HepG2 (cell line): ENCODE measurements around the gene HCFC2. TPM values are rescaled to one million over a fixed set of nuclear protein-coding genes. Genes with fewer than 3 reads are reported as not detected.

Experiments
- AKAP8 ChIP-seq: sonication (generic); formaldehyde crosslinking; IDR thresholded peaks from 2 replicates; pipeline ENCODE4 v1.5.1; 2020; ENCODE audit warnings: mild to moderate bottlenecking, missing genetic modification reagents
- FOXA3 ChIP-seq: IDR thresholded peaks from 2 replicates; pipeline ENCODE4 v1.6.1; 2016; ENCODE audit warnings: missing genetic modification reagents, missing compliant biosample characterization
- HDAC2 ChIP-seq: sonication (generic); formaldehyde crosslinking; IDR thresholded peaks from 2 replicates; pipeline ENCODE4 v1.4.0; 2020; ENCODE audit warnings: missing genetic modification reagents
- HDAC6 ChIP-seq: fragments of 200-600 bp; sonication (generic); IDR thresholded peaks from 2 replicates; pipeline ENCODE4 v1.7.0; 2017; ENCODE audit warnings: mild to moderate bottlenecking, antibody characterized with exemption, low read length, low read depth
- HNRNPUL1 ChIP-seq: fragments of 200-400 bp; formaldehyde crosslinking; IDR thresholded peaks from 2 replicates; pipeline ENCODE4 v1.6.1; 2017; ENCODE audit warnings: low read depth, mild to moderate bottlenecking, low read length, moderate library complexity
- HOXA3 ChIP-seq: sonication (generic); formaldehyde crosslinking; IDR thresholded peaks from 2 replicates; pipeline ENCODE4 v1.5.0; 2020; ENCODE audit warnings: missing genetic modification reagents
- LCORL ChIP-seq, 2 experiments: fragments of 450-650 bp in 1 of 2; sonication (generic) in 1 of 2; formaldehyde crosslinking in 1 of 2; IDR thresholded peaks; 2 replicates each; pipeline versions ENCODE4 v1.5.0 to v1.6.1; 2017 to 2020; ENCODE audit warnings: antibody characterized with exemption in 1 of 2, missing genetic modification reagents in 1 of 2
- MTA1 ChIP-seq: sonication (generic); formaldehyde crosslinking; IDR thresholded peaks from 2 replicates; pipeline ENCODE4 v1.4.0; 2020; ENCODE audit warnings: missing genetic modification reagents, mild to moderate bottlenecking, borderline replicate concordance
- NR2C2 ChIP-seq: sonication (generic); formaldehyde crosslinking; IDR thresholded peaks from 2 replicates; pipeline ENCODE4 v1.4.0; 2020; ENCODE audit warnings: missing genetic modification reagents, mild to moderate bottlenecking, moderate library complexity, borderline replicate concordance
- POLR2G ChIP-seq: fragments of 200-400 bp; formaldehyde crosslinking; IDR thresholded peaks from 2 replicates; pipeline ENCODE4 v1.6.1; 2018; ENCODE audit warnings: mild to moderate bottlenecking, low read depth, low read length, moderate library complexity
- TRIM24 ChIP-seq: sonication (generic); formaldehyde crosslinking; IDR thresholded peaks from 2 replicates; pipeline ENCODE4 v1.8.0; 2022; ENCODE audit warnings: mild to moderate bottlenecking, missing genetic modification reagents
- U2AF2 ChIP-seq: fragments of 200-400 bp; formaldehyde crosslinking; IDR thresholded peaks from 2 replicates; pipeline ENCODE4 v1.6.1; 2017; ENCODE audit warnings: low read depth, mild to moderate bottlenecking, low read length
- ZC3H4 ChIP-seq: sonication (generic); formaldehyde crosslinking; IDR thresholded peaks from 2 replicates; pipeline ENCODE4 v1.4.0; 2020; ENCODE audit warnings: missing genetic modification reagents, borderline replicate concordance
- ZNF256 ChIP-seq: sonication (generic); formaldehyde crosslinking; conservative IDR thresholded peaks from 2 replicates; pipeline ENCODE4 v1.4.0; 2020; ENCODE audit warnings: missing genetic modification reagents
- ZNF329 ChIP-seq: sonication (generic); formaldehyde crosslinking; IDR thresholded peaks from 2 replicates; pipeline ENCODE4 v1.9.0; 2021; ENCODE audit warnings: low read depth, mild to moderate bottlenecking, missing genetic modification reagents
- ZNF678 ChIP-seq: sonication (generic); formaldehyde crosslinking; IDR thresholded peaks from 2 replicates; pipeline ENCODE4 v1.4.0; 2020; ENCODE audit warnings: mild to moderate bottlenecking, missing genetic modification reagents
- ZNF7 ChIP-seq: IDR thresholded peaks from 2 replicates; pipeline ENCODE4 v1.6.1; 2016; ENCODE audit warnings: missing biosample characterization, missing genetic modification reagents
- ZNF746 ChIP-seq: sonication (generic); formaldehyde crosslinking; IDR thresholded peaks from 2 replicates; pipeline ENCODE4 v1.8.0; 2022; ENCODE audit warnings: mild to moderate bottlenecking, missing genetic modification reagents
- ZNF780A ChIP-seq: sonication (generic); formaldehyde crosslinking; IDR thresholded peaks from 2 replicates; pipeline ENCODE4 v1.8.0; 2022; ENCODE audit warnings: mild to moderate bottlenecking, missing genetic modification reagents, moderate library complexity
- polyA plus RNA-seq, 8 experiments: library from polyadenylated mRNA; depleted of rRNA in 3 of 8; stranded (reverse) in 7 of 8; unstranded in 1 of 8; fragments of >200 nt; fragmentation: Illumina TruSeq in 4 of 8; extraction: Trizol in 4 of 8; gene quantifications; 2 replicates each; pipeline versions ENCODE4 v1.2.1 to v1.2.3, GENCODE V29; 2011 to 2016; ENCODE audit warnings: low read depth in 4 of 8, missing spikeins in 1 of 8, mixed read lengths in 1 of 8; ENCODE audit not compliant: insufficient read depth in 1 of 8
- total RNA-seq, 5 experiments: library from RNA; depleted of rRNA; stranded (reverse); fragments of >200 nt; fragmentation: Illumina TruSeq; extraction: Trizol; gene quantifications; 2 replicates each; pipeline ENCODE4 v1.2.3, GENCODE V29; 2016; ENCODE audit warnings: low read depth in 1 of 5
- TF ChIP-seq, protein P1 (sequence below), 2 experiments: IDR thresholded peaks; 2 replicates each; pipeline ENCODE4 v1.6.1; 2011 to 2012; ENCODE audit warnings: low read length in 2 of 2, borderline replicate concordance in 1 of 2, low read depth in 1 of 2, mild to moderate bottlenecking in 1 of 2, moderate library complexity in 1 of 2
- TF ChIP-seq, protein P2 (sequence below): IDR thresholded peaks from 2 replicates; pipeline ENCODE4 v1.6.1; 2016; ENCODE audit warnings: control low read depth
- TF ChIP-seq, protein P3 (sequence below): sonication (generic); formaldehyde crosslinking; IDR thresholded peaks from 2 replicates; pipeline ENCODE4 v1.4.0; 2020; ENCODE audit warnings: mild to moderate bottlenecking, missing genetic modification reagents
- TF ChIP-seq, protein P4 (sequence below): IDR thresholded peaks from 2 replicates; pipeline ENCODE4 v1.6.1; 2016; ENCODE audit warnings: low read depth, control low read depth

HCFC2 gene
- total and polyA plus RNA-seq, 2 of the 13 experiments (the other 11 are each of a cell fraction or from before 2014, with no cell fraction given): 3.7 to 4.9 TPM

DNA sequence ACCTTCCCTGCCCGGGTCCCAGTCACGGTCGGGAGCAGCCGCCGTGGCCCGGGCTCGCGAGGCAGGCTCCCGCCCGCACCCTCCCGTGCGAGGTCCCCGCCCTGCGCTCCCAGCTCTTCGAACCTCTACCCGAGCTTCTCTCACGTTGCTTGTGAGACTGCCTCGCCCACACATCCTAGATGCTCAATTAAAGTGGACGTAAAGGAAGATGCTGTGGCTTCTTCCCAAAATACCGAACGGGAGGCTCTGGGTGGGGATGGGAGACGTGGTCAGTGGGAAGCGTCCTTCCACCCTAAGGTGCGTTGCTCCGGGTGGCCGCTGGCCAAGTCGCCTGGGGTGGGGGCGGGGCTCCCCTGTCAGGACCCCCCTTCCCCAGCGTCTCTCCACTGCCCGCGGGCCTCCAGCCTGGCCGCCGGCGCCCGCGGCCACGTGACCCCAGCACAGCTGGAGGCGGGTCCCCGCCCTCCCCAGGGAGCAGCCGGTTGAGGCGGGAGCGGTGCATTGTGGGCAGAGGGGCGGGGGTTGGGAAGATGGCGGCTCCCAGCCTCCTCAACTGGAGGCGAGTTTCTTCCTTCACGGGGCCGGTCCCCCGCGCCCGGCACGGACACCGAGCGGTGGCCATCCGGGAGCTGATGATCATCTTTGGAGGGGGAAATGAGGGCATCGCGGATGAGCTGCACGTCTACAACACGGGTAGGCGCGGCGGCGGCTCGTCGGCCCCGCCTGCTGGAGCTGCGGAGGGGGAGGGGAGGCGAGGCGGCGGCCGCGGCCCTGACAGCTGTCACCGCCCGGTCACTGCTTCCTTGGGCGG lies at the start of gene HCFC2 (continued):
- TF ChIP-seq, protein P1, sequence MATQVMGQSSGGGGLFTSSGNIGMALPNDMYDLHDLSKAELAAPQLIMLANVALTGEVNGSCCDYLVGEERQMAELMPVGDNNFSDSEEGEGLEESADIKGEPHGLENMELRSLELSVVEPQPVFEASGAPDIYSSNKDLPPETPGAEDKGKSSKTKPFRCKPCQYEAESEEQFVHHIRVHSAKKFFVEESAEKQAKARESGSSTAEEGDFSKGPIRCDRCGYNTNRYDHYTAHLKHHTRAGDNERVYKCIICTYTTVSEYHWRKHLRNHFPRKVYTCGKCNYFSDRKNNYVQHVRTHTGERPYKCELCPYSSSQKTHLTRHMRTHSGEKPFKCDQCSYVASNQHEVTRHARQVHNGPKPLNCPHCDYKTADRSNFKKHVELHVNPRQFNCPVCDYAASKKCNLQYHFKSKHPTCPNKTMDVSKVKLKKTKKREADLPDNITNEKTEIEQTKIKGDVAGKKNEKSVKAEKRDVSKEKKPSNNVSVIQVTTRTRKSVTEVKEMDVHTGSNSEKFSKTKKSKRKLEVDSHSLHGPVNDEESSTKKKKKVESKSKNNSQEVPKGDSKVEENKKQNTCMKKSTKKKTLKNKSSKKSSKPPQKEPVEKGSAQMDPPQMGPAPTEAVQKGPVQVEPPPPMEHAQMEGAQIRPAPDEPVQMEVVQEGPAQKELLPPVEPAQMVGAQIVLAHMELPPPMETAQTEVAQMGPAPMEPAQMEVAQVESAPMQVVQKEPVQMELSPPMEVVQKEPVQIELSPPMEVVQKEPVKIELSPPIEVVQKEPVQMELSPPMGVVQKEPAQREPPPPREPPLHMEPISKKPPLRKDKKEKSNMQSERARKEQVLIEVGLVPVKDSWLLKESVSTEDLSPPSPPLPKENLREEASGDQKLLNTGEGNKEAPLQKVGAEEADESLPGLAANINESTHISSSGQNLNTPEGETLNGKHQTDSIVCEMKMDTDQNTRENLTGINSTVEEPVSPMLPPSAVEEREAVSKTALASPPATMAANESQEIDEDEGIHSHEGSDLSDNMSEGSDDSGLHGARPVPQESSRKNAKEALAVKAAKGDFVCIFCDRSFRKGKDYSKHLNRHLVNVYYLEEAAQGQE (IDR thresholded peaks at IDR 0.05; ENCODE audit: borderline replicate concordance in 1 of 2, low read depth in 1 of 2, low read length in 2 of 2): 0 out of 4 replicates have a peak, but pooled peaks of 1 of the 2 experiments have one; percentile 17
- TF ChIP-seq ZNF746 (CRISPR knock-in tag) (peak; percentile 47; the same call in 1 of the 2 replicates), NR2C2 (CRISPR knock-in tag) (peak; percentile 65), TRIM24 (no peak), HDAC2 (peak; percentile 65), ZNF780A (CRISPR knock-in tag) (peak; percentile 64; the same call in 1 of the 2 replicates), AKAP8 (no peak), HNRNPUL1 (no peak), ZNF256 (no peak), ZNF329 (CRISPR knock-in tag) (peak; percentile 75; the same call in 1 of the 2 replicates), MTA1 (CRISPR knock-in tag) (peak; percentile 27; the same call in 1 of the 2 replicates), ZC3H4 (no peak), POLR2G (peak; percentile 81), LCORL (IDR thresholded peaks at IDR 0.05) (no peak), LCORL (CRISPR knock-in tag; IDR thresholded peaks at IDR 0.05) (peak; percentile 25; the same call in 1 of the 2 replicates), U2AF2 (0 out of 2 replicates have a peak, but pooled peaks have one; percentile 31), HOXA3 (CRISPR knock-in tag) (peak; percentile 88), FOXA3 (CRISPR knock-in tag) (peak; percentile 14; the same call in 1 of the 2 replicates), HDAC6 (no peak), ZNF7 (peak; percentile 20; the same call in 1 of the 2 replicates), ZNF678 (CRISPR knock-in tag) (no peak)
- TF ChIP-seq, protein P2, sequence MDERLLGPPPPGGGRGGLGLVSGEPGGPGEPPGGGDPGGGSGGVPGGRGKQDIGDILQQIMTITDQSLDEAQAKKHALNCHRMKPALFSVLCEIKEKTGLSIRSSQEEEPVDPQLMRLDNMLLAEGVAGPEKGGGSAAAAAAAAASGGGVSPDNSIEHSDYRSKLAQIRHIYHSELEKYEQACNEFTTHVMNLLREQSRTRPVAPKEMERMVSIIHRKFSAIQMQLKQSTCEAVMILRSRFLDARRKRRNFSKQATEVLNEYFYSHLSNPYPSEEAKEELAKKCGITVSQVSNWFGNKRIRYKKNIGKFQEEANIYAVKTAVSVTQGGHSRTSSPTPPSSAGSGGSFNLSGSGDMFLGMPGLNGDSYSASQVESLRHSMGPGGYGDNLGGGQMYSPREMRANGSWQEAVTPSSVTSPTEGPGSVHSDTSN (CRISPR knock-in tag): no peak
- TF ChIP-seq, protein P3, sequence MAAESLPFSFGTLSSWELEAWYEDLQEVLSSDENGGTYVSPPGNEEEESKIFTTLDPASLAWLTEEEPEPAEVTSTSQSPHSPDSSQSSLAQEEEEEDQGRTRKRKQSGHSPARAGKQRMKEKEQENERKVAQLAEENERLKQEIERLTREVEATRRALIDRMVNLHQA: no peak
- TF ChIP-seq, protein P4, sequence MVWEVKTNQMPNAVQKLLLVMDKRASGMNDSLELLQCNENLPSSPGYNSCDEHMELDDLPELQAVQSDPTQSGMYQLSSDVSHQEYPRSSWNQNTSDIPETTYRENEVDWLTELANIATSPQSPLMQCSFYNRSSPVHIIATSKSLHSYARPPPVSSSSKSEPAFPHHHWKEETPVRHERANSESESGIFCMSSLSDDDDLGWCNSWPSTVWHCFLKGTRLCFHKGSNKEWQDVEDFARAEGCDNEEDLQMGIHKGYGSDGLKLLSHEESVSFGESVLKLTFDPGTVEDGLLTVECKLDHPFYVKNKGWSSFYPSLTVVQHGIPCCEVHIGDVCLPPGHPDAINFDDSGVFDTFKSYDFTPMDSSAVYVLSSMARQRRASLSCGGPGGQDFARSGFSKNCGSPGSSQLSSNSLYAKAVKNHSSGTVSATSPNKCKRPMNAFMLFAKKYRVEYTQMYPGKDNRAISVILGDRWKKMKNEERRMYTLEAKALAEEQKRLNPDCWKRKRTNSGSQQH (CRISPR knock-in tag): peak; percentile 35; the same call in 1 of the 2 replicates
